K562 (cell line): ENCODE measurements around the gene HDLBP. TPM values are rescaled to one million over a fixed set of nuclear protein-coding genes. Genes with fewer than 3 reads are reported as not detected.

Source experiments
- ATAC-seq: fragments of 200-7000 bp; cut with Tn5 transposase; 3 replicates; pipeline ENCODE4 v1.9.1; 2020; ENCODE audit warnings: moderate library complexity
- BruUV-seq: library from RNA; stranded (reverse); fragments of 400-500 nt; replicated peaks from 2 replicates; lab custom pipeline; 2021; lab: Mats Ljungman, UMichigan
- CTCF ChIA-PET: fragments of 300-600 bp; formaldehyde crosslinking; extraction: SDS; loops from one replicate; lab custom pipeline; 2021; ENCODE audit warnings: low intra/inter-chr PET ratio; lab: Yijun Ruan, JAX
- POLR2A ChIA-PET: fragments of 300-600, 350-650 bp; sonication (Branson Sonifier 250); formaldehyde crosslinking; extraction: SDS; loops from one replicate; lab custom pipeline; 2021; ENCODE audit warnings: antibody characterized with exemption, inconsistent platforms; lab: Yijun Ruan, JAX
- DNase-seq, 4 experiments: peaks; one replicate each; pipeline versions ENCODE4 v3.0.0 to v3.0.0-alpha.2; 2011 to 2018; ENCODE audit warnings: low spot score in 3 of 4, mixed read lengths in 3 of 4; ENCODE audit errors: extremely low read depth in 1 of 4
- FAIRE-seq: peaks from 2 replicates; lab custom pipeline; 2011; peaks lifted over from hg19 to GRCh38; lab: Jason Lieb, UNC
- H2AFZ ChIP-seq: 2 replicates; pipeline ENCODE4 v1.6.0; 2011; ENCODE audit warnings: low read depth, low read length, control low read depth, inconsistent platforms
- H3K27ac ChIP-seq: fragments of 200-600 bp; 3 replicates; pipeline ENCODE4 v1.8.0; 2011; ENCODE audit warnings: low read depth, mild to moderate bottlenecking, control low read depth, inconsistent platforms, low read length, moderate library complexity, mixed read lengths; ENCODE audit errors: extremely low read depth
- H3K27me3 ChIP-seq, 2 experiments: fragments of 300-600 bp in 1 of 2; 2 replicates in 1 of 2; 3 replicates in 1 of 2; pipeline versions ENCODE4 v1.6.0 to v1.8.0; 2011; ENCODE audit warnings: inconsistent platforms in 2 of 2, low read length in 2 of 2, mild to moderate bottlenecking in 1 of 2, mixed read lengths in 1 of 2, moderate library complexity in 1 of 2; ENCODE audit not compliant: control insufficient read depth in 2 of 2, insufficient read depth in 2 of 2
- H3K36me3 ChIP-seq: fragments of 300-600 bp; 3 replicates; pipeline ENCODE4 v1.8.0; 2011; ENCODE audit warnings: mild to moderate bottlenecking, low read length, inconsistent platforms; ENCODE audit not compliant: control insufficient read depth, insufficient read depth
- H3K4me1 ChIP-seq, 2 experiments: fragments of 200-600 bp in 1 of 2; replicated peaks in 1 of 2; 2 replicates in 1 of 2; 3 replicates in 1 of 2; pipeline versions ENCODE4 v1.5.1 to v1.8.0; 2011; ENCODE audit warnings: inconsistent platforms in 2 of 2, low read length in 2 of 2, mild to moderate bottlenecking in 1 of 2, mixed read lengths in 1 of 2, moderate library complexity in 1 of 2; ENCODE audit not compliant: control insufficient read depth in 2 of 2, insufficient read depth in 2 of 2
- H3K4me2 ChIP-seq: 2 replicates; pipeline ENCODE4 v1.6.1; 2011; ENCODE audit warnings: low read length, control low read depth, inconsistent platforms, mixed read lengths; ENCODE audit not compliant: insufficient read depth
- H3K4me3 ChIP-seq: fragments of 200-600 bp; sonication (generic), shearing (Covaris generic); 2 replicates; pipeline ENCODE4 v1.5.1; 2016; ENCODE audit warnings: control low read depth, inconsistent platforms
- H3K79me2 ChIP-seq: fragments of 200-600 bp; 3 replicates; pipeline ENCODE4 v1.8.0; 2011; ENCODE audit warnings: low read length, inconsistent platforms; ENCODE audit not compliant: control insufficient read depth, insufficient read depth
- H3K9ac ChIP-seq, 2 experiments: 2 replicates each; pipeline versions ENCODE4 v1.6.0 to v1.6.1; 2011; ENCODE audit warnings: low read depth in 2 of 2, low read length in 2 of 2, control low read depth in 1 of 2, inconsistent platforms in 1 of 2, mild to moderate bottlenecking in 1 of 2, mixed read lengths in 1 of 2; ENCODE audit not compliant: insufficient read depth in 1 of 2
- H3K9me1 ChIP-seq: one replicate; pipeline ENCODE4 v1.6.0; 2011; ENCODE audit warnings: inconsistent platforms, mild to moderate bottlenecking, low read length, moderate library complexity; ENCODE audit not compliant: control insufficient read depth, insufficient read depth
- H3K9me3 ChIP-seq: replicated peaks from 2 replicates; pipeline ENCODE4 v1.5.1; 2011; ENCODE audit warnings: low read depth, low read length, inconsistent platforms; ENCODE audit not compliant: control insufficient read depth, insufficient read depth
- H4K20me1 ChIP-seq: replicated peaks from 2 replicates; pipeline ENCODE4 v1.6.1; 2011; ENCODE audit warnings: low read length, inconsistent platforms, mixed read lengths; ENCODE audit not compliant: control insufficient read depth, insufficient read depth
- ADNP ChIP-seq: fragments of 200-800 bp; sonication (Bioruptor generic); IDR thresholded peaks from 2 replicates; pipeline ENCODE4 v1.6.1; 2016; ENCODE audit warnings: missing genetic modification characterization, missing compliant biosample characterization
- BHLHE40 ChIP-seq: IDR thresholded peaks from 2 replicates; pipeline ENCODE4 v1.6.1; 2011; ENCODE audit warnings: low read length, improper control_type of control experiment
- BRD4 ChIP-seq: fragments of 200-600 bp; sonication (generic); IDR thresholded peaks from 2 replicates; pipeline ENCODE4 v1.6.1; 2017; ENCODE audit warnings: inconsistent platforms
- CGGBP1 ChIP-seq: fragments of 250-450 bp; sonication (Bioruptor Pico); IDR thresholded peaks from 2 replicates; pipeline ENCODE4 v1.9.0; 2021; ENCODE audit warnings: mild to moderate bottlenecking
- CHCHD3 ChIP-seq: fragments of 250-450 bp; sonication (Bioruptor Pico); IDR thresholded peaks from 2 replicates; pipeline ENCODE4 v2.1.2; 2022; ENCODE audit warnings: mild to moderate bottlenecking
- E4F1 ChIP-seq: fragments of 250-450 bp; sonication (Bioruptor Pico); IDR thresholded peaks from 2 replicates; pipeline ENCODE4 v1.5.0; 2021; ENCODE audit warnings: mild to moderate bottlenecking, borderline replicate concordance
- ELF4 ChIP-seq: fragments of 450-650 bp; formaldehyde crosslinking; IDR thresholded peaks from 2 replicates; pipeline ENCODE4 v1.4.0; 2022; ENCODE audit warnings: missing genetic modification characterization
- GATAD2B ChIP-seq: fragments of 450-650 bp; IDR thresholded peaks from 2 replicates; pipeline ENCODE4 v1.6.1; 2017; ENCODE audit warnings: mild to moderate bottlenecking, borderline replicate concordance
- ILF3 ChIP-seq: fragments of 450-650 bp; IDR thresholded peaks from 2 replicates; pipeline ENCODE4 v1.6.1; 2018; ENCODE audit warnings: antibody characterized with exemption, mild to moderate bottlenecking, moderate library complexity, borderline replicate concordance
- KLF16 ChIP-seq: IDR thresholded peaks from 2 replicates; pipeline ENCODE4 v1.6.1; 2016; ENCODE audit warnings: antibody characterized with exemption
- YBX1 ChIP-seq: fragments of 450-650 bp; IDR thresholded peaks from 2 replicates; pipeline ENCODE4 v1.7.1; 2016; ENCODE audit warnings: mild to moderate bottlenecking
- ZNF165 ChIP-seq: fragments of 250-450 bp; sonication (Bioruptor Pico); IDR thresholded peaks from 2 replicates; pipeline ENCODE4 v1.4.0; 2020; ENCODE audit warnings: borderline replicate concordance
- ZNF274 ChIP-seq: IDR thresholded peaks from 2 replicates; pipeline ENCODE4 v1.6.1; 2011; ENCODE audit warnings: low read depth, mild to moderate bottlenecking, low read length, moderate library complexity, borderline replicate concordance
- ZNF280A ChIP-seq: fragments of 450-650 bp; IDR thresholded peaks from 2 replicates; pipeline ENCODE4 v1.6.1; 2018; ENCODE audit warnings: mild to moderate bottlenecking, low read depth; ENCODE audit not compliant: partially characterized antibody
- WGBS: fragments of 100-300 bp; shearing (Covaris generic); methylation state at CpG from one replicate; pipeline ENCODE4 v1.1.6; 2016; ENCODE audit warnings: low coverage, mixed read lengths; ENCODE audit not compliant: insufficient coverage; ENCODE audit errors: missing lambda C conversion rate; 5-methylcytosine and 5-hydroxymethylcytosine counted together
- in situ Hi-C: fragments of 300-500 bp; cut with MboI; formaldehyde crosslinking; loops from 4 replicates; pipeline ENCODE4 v1.15.0; 2018; ENCODE audit warnings: inconsistent platforms, mixed read lengths
- intact Hi-C: fragments of 100-400 bp; cut with micrococcal nuclease; formaldehyde crosslinking; loops from 2 replicates; pipeline ENCODE4 v1.14.2; 2022
- polyA plus RNA-seq, 8 experiments: library from polyadenylated mRNA; depleted of rRNA in 4 of 8; stranded (reverse) in 5 of 8; unstranded in 3 of 8; fragments of >200 nt; fragmentation: Nextera tagmentation in 2 of 8; fragmentation: Illumina TruSeq in 1 of 8; extraction: Ambion mirVana in 2 of 8; extraction: Trizol in 1 of 8; gene quantifications; 2 replicates each; pipeline versions ENCODE4 v1.2.1 to v1.2.3, GENCODE V29; 2011 to 2014; ENCODE audit warnings: inconsistent platforms in 1 of 8, missing spikeins in 1 of 8
- total RNA-seq, 7 experiments: library from RNA; depleted of rRNA in 6 of 7; stranded (reverse); fragments of >200 nt in 6 of 7; fragmentation: Illumina TruSeq in 2 of 7; extraction: Trizol in 2 of 7; gene quantifications; 2 replicates each; pipeline versions ENCODE4 v1.2.1 to v1.2.3, GENCODE V29; 2011 to 2021; ENCODE audit warnings: low replicate concordance in 1 of 7
- TF ChIP-seq, protein P1 (sequence below): fragments of 250-450 bp; sonication (Bioruptor Pico); IDR thresholded peaks from 2 replicates; pipeline ENCODE4 v1.5.0; 2020; ENCODE audit warnings: mild to moderate bottlenecking, borderline replicate concordance

Gene HDLBP
- total and polyA plus RNA-seq, 9 of the 15 experiments (the other 6 are each of a cell fraction or from before 2014, with no cell fraction given) = 24.4 to 378 (median 146) TPM

DNA sequence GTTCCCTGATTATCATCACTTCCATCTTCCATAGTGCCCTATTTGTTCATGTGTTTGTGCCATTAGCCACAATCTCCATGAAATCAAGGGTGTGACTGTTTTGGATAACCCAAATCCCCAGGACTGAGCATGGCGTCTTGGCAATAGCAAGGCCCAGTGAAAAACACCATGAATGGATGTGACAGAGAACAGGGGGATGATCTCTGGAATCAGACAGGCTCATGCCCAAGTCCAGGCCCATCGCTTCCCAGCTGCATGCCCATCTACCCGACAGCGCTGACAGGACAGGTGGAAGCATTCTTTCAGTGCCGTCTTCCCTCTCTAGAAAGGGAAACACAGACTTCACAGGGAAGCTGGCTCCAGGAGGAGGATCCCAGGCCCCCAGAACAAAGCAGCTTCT lies 50.0 kb downstream of the HDLBP start:
- 91% methylated on average over 4 of the region's 5 CpGs for WGBS
- BruUV-seq = no TSS peak
- ChIA-PET POLR2A (no interaction called here), CTCF (no interaction called here)
- no peak for ATAC-seq
- FAIRE-seq = no peak
- Histone ChIP-seq H3K4me2 (no peak overlapping the region), H3K79me2 (peaks cover 37% of the 10 kb centered on the region), H3K36me3 (peaks cover 83% of the 10 kb centered on the region), H3K4me1 (peaks cover 0 to under 1% of the 10 kb centered on the region in 2 experiments; a peak in 2 of 5 replicates), H3K9me3 (no peaks in the 10 kb centered on the region), H3K27ac (no peak overlapping the region), H3K9ac (no peak overlapping the region), H2AFZ (no peak overlapping the region), H3K27me3 (no peaks in the 10 kb centered on the region), H3K4me3 (no peak overlapping the region), H4K20me1 (peaks cover 15% of the 10 kb centered on the region), H3K9me1 (no peaks in the 10 kb centered on the region)
- TF ChIP-seq CHCHD3 (CRISPR knock-in tag) = no peak
- TF ChIP-seq ELF4 (CRISPR knock-in tag) = no peak
- no peak for TF ChIP-seq ZNF280A
- no peak for TF ChIP-seq YBX1
- no peak for TF ChIP-seq ZNF165 (CRISPR knock-in tag)
- no peak for TF ChIP-seq BRD4
- no peak for TF ChIP-seq ADNP (tag)
- TF ChIP-seq BHLHE40 = no peak
- TF ChIP-seq, protein P1, sequence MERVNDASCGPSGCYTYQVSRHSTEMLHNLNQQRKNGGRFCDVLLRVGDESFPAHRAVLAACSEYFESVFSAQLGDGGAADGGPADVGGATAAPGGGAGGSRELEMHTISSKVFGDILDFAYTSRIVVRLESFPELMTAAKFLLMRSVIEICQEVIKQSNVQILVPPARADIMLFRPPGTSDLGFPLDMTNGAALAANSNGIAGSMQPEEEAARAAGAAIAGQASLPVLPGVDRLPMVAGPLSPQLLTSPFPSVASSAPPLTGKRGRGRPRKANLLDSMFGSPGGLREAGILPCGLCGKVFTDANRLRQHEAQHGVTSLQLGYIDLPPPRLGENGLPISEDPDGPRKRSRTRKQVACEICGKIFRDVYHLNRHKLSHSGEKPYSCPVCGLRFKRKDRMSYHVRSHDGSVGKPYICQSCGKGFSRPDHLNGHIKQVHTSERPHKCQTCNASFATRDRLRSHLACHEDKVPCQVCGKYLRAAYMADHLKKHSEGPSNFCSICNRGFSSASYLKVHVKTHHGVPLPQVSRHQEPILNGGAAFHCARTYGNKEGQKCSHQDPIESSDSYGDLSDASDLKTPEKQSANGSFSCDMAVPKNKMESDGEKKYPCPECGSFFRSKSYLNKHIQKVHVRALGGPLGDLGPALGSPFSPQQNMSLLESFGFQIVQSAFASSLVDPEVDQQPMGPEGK (CRISPR knock-in tag) = no peak
- no peak for TF ChIP-seq ZNF274
- TF ChIP-seq E4F1 (CRISPR knock-in tag) = no peak
- no peak for TF ChIP-seq KLF16
- no peak for TF ChIP-seq ILF3
- TF ChIP-seq GATAD2B = no peak
- TF ChIP-seq CGGBP1 (CRISPR knock-in tag) = no peak
- in situ Hi-C loops = no loop called here
- DNase-seq = no peak
- intact Hi-C loops = no loop called here
